DMS53 treated with DMSO at 0.1 percent for 48 hours (cell line): Measurements from ENCODE around the gene DDAH2.

Source experiments
- DNase-seq: peaks from one replicate; lab custom pipeline; 2025; ENCODE audit not compliant: unreplicated experiment; lab: John Stamatoyannopoulos, UW

DDAH2 gene, protein sequence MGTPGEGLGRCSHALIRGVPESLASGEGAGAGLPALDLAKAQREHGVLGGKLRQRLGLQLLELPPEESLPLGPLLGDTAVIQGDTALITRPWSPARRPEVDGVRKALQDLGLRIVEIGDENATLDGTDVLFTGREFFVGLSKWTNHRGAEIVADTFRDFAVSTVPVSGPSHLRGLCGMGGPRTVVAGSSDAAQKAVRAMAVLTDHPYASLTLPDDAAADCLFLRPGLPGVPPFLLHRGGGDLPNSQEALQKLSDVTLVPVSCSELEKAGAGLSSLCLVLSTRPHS

DNA sequence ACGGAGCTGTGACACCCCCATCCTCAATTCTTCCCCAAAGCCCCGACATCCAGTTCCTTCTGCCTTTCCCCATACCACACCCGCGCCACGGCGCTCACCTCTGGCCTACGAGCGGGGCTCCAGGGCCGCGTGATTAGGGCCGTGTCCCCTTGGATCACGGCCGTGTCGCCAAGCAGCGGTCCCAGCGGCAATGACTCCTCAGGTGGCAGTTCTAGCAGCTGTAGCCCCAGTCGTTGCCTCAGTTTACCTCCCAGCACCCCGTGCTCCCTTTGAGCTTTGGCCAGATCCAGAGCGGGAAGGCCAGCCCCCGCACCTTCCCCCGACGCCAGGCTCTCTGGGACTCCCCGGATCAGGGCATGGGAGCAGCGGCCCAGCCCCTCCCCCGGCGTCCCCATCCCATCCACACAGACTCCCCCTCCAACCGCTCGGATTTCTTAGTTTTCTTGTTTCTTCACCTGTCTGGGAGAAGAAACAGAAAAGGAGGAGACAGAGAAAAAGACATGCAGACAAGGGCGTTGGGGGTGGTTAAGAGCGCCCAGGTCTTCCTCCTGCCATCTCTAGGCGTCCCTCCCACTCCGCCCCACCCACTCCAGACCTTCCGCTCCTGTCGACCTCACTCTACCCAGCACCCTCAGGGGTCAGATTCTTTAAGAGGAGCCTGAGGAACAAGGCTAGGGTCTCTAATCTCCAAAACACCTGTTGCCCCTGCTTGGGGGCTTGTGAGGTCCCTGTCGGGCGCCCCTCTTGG lies at the start of gene DDAH2:
TSS of gene DDAH2 (minus strand) at position 533 of the 748 bp plus-strand sequence. CDS start at position 395, 138 bp downstream.
- no peak for DNase-seq

DNA sequence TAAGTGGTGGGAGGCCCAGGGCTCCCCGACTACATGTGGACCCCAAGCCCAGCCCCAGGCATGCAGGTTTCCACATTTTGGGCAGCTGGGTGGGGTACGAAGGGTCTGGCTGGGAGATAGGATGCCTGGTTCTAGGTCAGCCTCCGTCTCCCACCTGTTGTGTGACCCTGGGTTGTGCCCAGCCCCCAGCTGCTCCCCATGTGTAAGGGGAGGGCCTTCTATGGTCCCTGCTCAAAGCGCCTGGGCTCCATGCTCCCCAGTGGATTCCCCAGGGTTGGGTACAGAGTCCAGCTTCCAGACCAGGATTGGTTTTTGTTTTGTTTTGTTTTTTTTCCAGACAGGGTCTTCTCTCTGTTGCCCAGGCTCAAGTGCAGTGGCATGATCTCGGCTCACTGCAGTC lies 49.1 kb upstream of the DDAH2 start:
- no peak for DNase-seq

GRCh38 chr6:31777667-31778050 lies 48.6 kb upstream of the DDAH2 start:
- no peak for DNase-seq

- peak; percentile 91 for DNase-seq
These were observed 48.0 kb upstream of the DDAH2 start, which contains the start of gene VWA7 for GRCh38 chr6:31776989-31777666. Gene VWA7, minus strand, starts transcription at chr6:31777328. Its CDS starts 549 bp downstream, at chr6:31776779.

DNA sequence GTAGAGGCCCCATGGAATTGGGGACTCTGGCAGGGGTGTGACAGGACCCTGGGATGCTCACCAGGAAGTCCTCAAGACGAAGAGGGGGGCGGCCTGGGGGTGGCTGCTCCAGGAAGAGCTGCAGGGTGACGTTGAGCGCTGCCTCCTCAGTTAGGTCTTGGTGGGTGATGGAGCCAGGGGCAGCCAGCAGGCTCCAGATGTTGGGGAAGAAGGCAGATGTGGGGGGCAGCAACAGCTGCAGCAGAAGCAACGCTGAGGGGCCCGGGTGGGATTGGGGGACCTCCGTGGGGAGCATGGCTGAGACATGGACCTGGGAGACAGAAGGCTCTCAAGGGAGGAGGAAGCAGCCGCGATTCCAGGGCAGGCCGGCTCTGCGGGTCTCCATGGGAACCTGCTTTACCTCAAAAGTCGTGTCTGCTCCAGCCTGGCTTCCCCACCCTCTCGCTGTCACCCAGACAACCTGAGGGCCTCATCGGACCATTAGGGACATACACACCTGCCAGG lies 47.4 kb upstream of the DDAH2 start:
- DNase-seq = peak; percentile 74

- no peak for DNase-seq
These were observed 46.8 kb upstream of the DDAH2 start for GRCh38 chr6:31775633-31776484.

DNA sequence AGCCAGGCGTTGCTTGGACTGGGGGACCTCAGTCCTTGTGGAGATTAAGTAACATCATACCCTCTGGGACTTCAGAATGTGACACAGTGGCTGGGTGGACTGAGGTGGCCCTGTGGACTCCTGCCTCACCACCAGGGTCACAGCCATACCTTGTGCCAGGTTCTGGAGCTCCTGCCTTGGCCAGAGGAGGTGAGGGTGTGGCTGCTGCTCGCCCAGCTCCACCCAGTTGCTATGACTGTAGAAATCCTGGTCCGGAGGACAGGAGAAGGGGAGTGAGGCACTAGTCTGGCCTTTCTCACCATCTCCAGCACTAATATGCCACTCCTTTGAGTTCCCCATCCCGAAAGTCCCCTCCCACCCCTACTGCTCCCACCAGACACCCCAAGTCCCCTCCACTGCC lies 46.1 kb upstream of the DDAH2 start:
- DNase-seq = no peak

DNA sequence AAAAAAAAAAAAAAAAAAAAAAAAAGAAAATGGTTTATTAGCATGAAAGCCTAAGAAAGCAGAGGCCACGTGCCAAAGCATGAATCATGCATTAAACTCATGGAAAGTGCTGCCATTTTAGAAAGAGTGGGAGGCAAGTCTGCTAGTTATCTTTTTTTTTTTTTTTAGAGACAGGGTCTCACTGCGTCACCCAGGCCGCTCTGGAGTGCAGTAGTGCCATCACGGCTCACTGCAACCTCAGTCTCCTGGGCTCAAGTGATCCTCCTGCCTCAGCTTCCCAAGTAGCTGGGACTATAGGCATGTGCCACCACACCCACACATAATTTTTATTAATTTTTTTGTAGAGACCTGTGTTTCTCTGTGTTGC lies 42.9 kb upstream of the DDAH2 start:
- no peak for DNase-seq

GRCh38 chr6:31770860-31771259 lies 41.8 kb upstream of the DDAH2 start:
- no peak for DNase-seq

GRCh38 chr6:31769684-31770371 lies 40.7 kb upstream of the DDAH2 start:
- DNase-seq = peak; percentile 83

GRCh38 chr6:31768363-31769257 lies 39.5 kb upstream of the DDAH2 start:
- no peak for DNase-seq

DNA sequence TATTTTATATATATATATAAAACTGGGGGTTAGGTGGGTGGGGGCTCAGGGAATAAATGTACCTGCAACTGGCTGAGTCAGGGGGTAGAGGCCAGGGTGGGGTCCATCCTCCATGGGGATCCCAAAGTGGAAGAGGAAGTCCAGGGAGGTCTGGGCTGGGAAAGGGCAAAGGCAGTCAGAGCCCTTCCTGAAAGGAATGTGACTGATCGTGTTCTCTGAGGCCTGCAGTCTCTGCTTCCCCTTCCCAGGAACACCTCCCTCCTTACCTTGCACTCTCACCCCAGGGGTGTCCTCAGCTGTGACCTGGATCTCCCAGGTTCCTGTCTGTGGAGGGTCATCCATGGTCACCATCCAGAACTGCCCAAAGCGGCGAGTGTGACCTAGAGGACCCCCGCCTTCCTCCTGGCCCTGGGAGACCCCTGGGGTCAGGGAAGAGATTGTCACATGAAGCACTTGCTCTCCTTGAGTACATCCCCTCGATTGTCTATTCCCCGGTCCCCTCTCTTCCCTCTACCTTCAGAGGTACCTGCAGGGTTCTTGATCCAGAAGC lies 38.1 kb upstream of the DDAH2 start:
- no peak for DNase-seq

DNA sequence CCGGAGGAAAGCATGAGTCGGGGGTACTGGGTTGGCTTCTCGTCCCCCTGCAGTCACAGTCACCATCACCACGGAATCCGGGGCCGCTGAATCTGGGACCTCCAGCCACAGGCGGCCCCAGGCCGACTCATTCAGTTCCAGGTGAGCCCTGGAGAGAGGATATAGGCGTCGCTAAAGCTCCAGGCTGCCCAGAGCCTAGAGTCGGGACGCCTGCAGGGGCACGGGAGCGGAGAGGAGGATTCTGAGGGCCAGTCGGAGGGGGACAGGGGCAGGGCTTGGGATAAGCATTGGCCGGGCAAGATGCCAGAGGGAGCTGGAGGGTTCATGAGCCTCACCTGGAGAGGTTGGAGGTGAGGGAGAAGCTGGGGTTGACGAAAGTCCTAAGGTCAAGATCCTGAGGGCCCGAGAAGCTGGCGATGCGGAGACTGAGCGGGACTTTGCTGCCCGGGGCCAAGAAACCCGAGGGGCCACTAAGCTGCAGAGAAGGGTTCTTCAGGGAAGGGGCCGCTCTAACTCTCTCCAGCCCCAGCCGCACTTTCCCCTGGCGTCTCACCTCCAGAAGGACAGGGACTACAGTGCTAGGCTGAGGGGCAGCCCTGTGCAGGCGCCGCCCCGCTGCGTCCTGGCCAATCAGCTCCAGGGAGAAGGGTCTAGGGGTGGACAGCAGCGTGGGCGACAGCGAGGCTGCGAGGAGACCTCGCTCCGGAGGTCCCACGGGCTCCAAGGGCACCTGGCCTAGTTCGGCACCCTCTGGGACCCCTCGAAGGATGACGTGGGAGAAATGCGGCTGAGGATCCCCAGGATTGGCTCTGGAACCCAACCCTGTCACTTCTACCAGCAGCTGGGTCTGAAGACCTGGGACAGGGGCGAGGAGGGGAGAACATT lies 37.1 kb upstream of the DDAH2 start:
- DNase-seq = peak; percentile 44

DNA sequence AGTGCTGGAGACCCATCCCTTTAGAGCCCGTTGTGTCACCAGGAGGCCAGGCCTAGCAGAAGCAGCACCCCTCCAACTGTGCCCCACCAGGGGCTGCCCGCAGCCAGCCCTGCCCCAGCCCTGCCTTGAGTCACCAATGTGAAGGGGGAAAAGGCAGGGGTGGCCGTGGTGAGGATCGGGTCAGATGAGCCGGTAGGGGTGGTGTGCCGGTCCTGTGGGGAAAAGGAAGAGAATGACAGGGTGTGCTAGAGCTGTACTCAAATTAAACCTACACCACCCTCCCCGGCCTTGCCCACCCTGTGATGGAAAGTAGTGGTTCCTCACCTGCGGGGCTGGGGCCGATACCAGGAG lies 36.4 kb upstream of the DDAH2 start:
- no peak for DNase-seq

- no peak for DNase-seq
These were observed 35.1 kb upstream of the DDAH2 start for GRCh38 chr6:31764198-31764597.

DNA sequence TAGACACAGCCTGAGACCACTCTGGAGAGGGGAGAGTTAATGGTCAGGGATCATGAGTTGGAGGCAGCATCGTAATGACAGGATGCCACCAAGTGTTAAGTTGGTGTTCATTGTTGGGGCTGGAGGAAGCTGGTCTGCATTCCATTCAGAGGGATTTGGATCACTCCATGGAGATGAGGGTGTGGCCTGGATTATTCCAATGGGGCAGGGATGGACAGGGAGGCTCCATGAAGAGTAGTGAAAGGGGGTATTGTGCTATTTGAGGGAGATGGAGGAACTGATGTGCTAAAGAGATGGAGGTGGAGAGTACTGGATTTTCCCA lies 34.5 kb upstream of the DDAH2 start:
- DNase-seq = no peak

DNA sequence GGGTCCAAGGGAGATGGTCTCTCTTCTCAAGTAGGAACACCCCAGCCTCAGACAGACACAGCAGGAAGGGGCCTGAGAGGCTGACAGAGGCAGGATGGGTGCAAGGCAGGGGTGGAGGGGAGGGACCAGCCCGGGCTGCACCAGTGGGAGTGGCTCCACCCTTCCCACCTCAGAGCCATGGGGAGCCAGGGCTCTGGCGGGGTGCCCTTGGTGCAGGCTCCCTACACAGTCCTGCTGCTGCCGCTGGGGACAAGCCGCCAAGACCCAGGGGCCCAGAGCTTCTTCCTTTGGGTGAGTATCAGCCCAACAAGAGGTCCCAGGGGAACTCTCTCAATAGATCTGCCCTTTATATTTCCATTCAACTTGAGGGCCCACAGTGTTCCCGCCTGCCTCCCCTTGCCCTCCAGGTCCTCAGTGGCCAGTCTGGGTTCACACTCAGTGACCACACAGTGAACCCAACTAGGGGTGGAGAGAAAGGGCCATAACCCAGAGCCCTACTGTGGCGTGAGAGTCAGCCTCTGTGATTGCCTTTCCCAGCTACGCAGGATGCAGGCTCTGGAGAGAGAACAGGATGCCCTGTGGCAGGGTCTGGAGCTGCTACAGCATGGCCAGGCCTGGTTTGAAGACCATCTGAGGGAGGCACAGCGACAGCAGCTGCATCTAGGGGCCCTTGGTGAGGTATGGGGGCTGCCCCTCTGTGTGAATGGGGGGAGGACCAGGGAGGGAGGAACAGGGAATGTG lies 33.9 kb upstream of the DDAH2 start:
- DNase-seq = no peak

DNA sequence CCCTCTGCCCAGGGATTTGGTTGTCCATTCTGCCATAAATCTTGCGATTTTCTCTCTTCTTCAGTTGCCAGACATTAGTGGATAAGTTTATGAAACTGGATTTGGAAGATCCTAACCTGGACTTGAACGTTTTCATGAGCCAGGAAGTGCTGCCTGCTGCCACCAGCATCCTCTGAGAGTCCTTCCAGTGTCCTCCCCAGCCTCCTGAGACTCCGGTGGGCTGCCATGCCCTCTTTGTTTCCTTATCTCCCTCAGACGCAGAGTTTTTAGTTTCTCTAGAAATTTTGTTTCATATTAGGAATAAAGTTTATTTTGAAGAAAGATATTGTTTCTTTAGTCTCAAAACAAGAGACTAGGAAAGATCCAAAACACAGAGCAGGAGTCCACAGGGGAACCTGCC lies 33.3 kb upstream of the DDAH2 start, which contains the start of gene SAPCD1:
TSS of gene SAPCD1 (plus strand) at position 301 of the 400 bp plus-strand sequence. CDS start 399 bp downstream, outside the sequence.
- DNase-seq = no peak
